Natural killer cell (primary cell): ENCODE data around the gene TMEM245. TPM values are rescaled to one million over a fixed set of nuclear protein-coding genes. Genes with fewer than 3 reads are reported as not detected.
"Not testable (repeated sequence)": the region's sequence is repeated elsewhere in the genome, so short reads cannot be mapped to it uniquely, and the experiment has no call there.

Experiments
- ATAC-seq, 3 donors: fragments of 150-1000 bp in 2 of 3; fragments of 200-7000 bp in 1 of 3; cut with Tn5 transposase; 1 replicate in 1 of 3; 2 replicates in 2 of 3; pipeline ENCODE4 v1.10.0; 2021; ENCODE audit warnings: mild to moderate bottlenecking in 2 of 3, moderate library complexity in 2 of 3
- DNase-seq, 2 donors: peaks; one replicate each; pipeline versions ENCODE4 v3.0.0 to v3.0.0-alpha.2; 2013 to 2021; ENCODE audit warnings: mixed read lengths in 1 of 2
- H3K27ac ChIP-seq: one replicate; pipeline ENCODE4 v1.5.1; 2013; ENCODE audit warnings: mild to moderate bottlenecking, low read length
- H3K27me3 ChIP-seq: one replicate; pipeline ENCODE4 v1.6.1; 2013; ENCODE audit warnings: low read length; ENCODE audit not compliant: control insufficient read depth, insufficient read depth
- H3K36me3 ChIP-seq: one replicate; pipeline ENCODE4 v1.6.1; 2013; ENCODE audit warnings: low read length; ENCODE audit not compliant: control insufficient read depth, insufficient read depth
- H3K4me1 ChIP-seq: one replicate; pipeline ENCODE4 v1.6.1; 2013; ENCODE audit warnings: low read length; ENCODE audit not compliant: control insufficient read depth, insufficient read depth
- H3K4me3 ChIP-seq: one replicate; pipeline ENCODE4 v1.5.1; 2013; ENCODE audit warnings: low read length
- H3K9me3 ChIP-seq: one replicate; pipeline ENCODE4 v1.6.1; 2013; ENCODE audit warnings: low read length; ENCODE audit not compliant: control insufficient read depth, insufficient read depth
- H3K27ac Mint-ChIP-seq, 2 donors: one replicate each; pipeline ENCODE4 v1.8.0; 2022; ENCODE audit warnings: mild to moderate bottlenecking in 2 of 2, mixed read lengths in 2 of 2, moderate library complexity in 1 of 2
- H3K27me3 Mint-ChIP-seq, 2 donors: one replicate each; pipeline ENCODE4 v1.8.0; 2022; ENCODE audit warnings: low read depth in 2 of 2, mixed read lengths in 2 of 2
- H3K36me3 Mint-ChIP-seq: one replicate; pipeline ENCODE4 v1.8.0; 2022; ENCODE audit warnings: mixed read lengths
- H3K4me1 Mint-ChIP-seq, 2 donors: one replicate each; pipeline ENCODE4 v1.8.0; 2022; ENCODE audit warnings: mixed read lengths in 2 of 2
- H3K4me3 Mint-ChIP-seq: one replicate; pipeline ENCODE4 v1.8.0; 2022; ENCODE audit warnings: mild to moderate bottlenecking, moderate library complexity, mixed read lengths
- H3K9me3 Mint-ChIP-seq, 2 donors: one replicate each; pipeline ENCODE4 v1.8.0; 2022; ENCODE audit warnings: mixed read lengths in 2 of 2
- CTCF ChIP-seq: fragments of 200-600 bp; IDR thresholded peaks from one replicate; pipeline ENCODE4 v1.8.0; 2022; ENCODE audit warnings: antibody characterized with exemption
- WGBS: methylation state at CpG from one replicate; pipeline ENCODE4 v1.1.7; 2013; ENCODE audit warnings: missing lambda C conversion rate; ENCODE audit not compliant: insufficient coverage; 5-methylcytosine and 5-hydroxymethylcytosine counted together
- intact Hi-C: fragments of 100-400 bp; cut with micrococcal nuclease; formaldehyde crosslinking; loops from one replicate; pipeline ENCODE4 v1.14.2; 2022
- total RNA-seq, 4 donors: library from RNA; stranded (reverse); fragments of 120-200 nt in 1 of 4; gene quantifications; one replicate each; pipeline versions ENCODE4 v1.2.3 to v1.2.4, GENCODE V29; 2013 to 2022

The TMEM245 gene
- total RNA-seq, 3 donors from 2014 or later (not counting 1 experiment from before 2014, with no cell fraction given), result 14.5 to 22.5 (median 21.8) TPM

- no peak overlapping the region for H3K4me3 ChIP-seq
- Mint-ChIP-seq H3K36me3 (peaks cover 19% of the 10 kb centered on the region), H3K27me3 (no peaks in the 10 kb centered on the region), H3K9me3 (no peaks in the 10 kb centered on the region), H3K4me1 (no peaks in the 10 kb centered on the region), H3K4me3 (no peak overlapping the region), H3K27ac (no peak overlapping the region)
- peaks cover 52% of the 10 kb centered on the region for H3K36me3 ChIP-seq
- H3K27me3 ChIP-seq, result no peaks in the 10 kb centered on the region
- 92% methylated on average over 1 of the region's 3 CpGs for WGBS
- no peaks in the 10 kb centered on the region for H3K4me1 ChIP-seq
- DNase-seq (no peak), ATAC-seq (no peak)
- H3K27ac ChIP-seq, result no peak overlapping the region
- TF ChIP-seq CTCF, result no peak
- no peaks in the 10 kb centered on the region for H3K9me3 ChIP-seq
- intact Hi-C loops, result no loop called here
These were observed 59.6 kb downstream of the TMEM245 start for GRCh38 chr9:109060191-109060590.

GRCh38 chr9:109053121-109053520, 66.6 kb downstream of the TMEM245 start:
- DNase-seq, H3K27ac Mint-ChIP-seq, H3K4me1 ChIP-seq, H3K4me3 ChIP-seq, H3K4me1 Mint-ChIP-seq, H3K9me3 ChIP-seq, H3K27me3 ChIP-seq, intact Hi-C loops, H3K4me3 Mint-ChIP-seq, H3K27ac ChIP-seq, H3K9me3 Mint-ChIP-seq, H3K27me3 Mint-ChIP-seq, ATAC-seq: not testable (repeated sequence)
- peaks cover 25% of the 10 kb centered on the region for H3K36me3 Mint-ChIP-seq
- 100% methylated on average over 4 of the region's 4 CpGs for WGBS
- H3K36me3 ChIP-seq, result peaks cover 54% of the 10 kb centered on the region

- no peaks in the 10 kb centered on the region for H3K27me3 ChIP-seq
- Mint-ChIP-seq H3K4me1 (no peaks in the 10 kb centered on the region), H3K27ac (no peak overlapping the region), H3K4me3 (no peak overlapping the region), H3K9me3 (no peaks in the 10 kb centered on the region), H3K36me3 (peaks cover 29% of the 10 kb centered on the region), H3K27me3 (no peaks in the 10 kb centered on the region)
- DNase-seq (no peak), ATAC-seq (no peak)
- intact Hi-C loops, result no loop called here
- H3K4me1 ChIP-seq, result no peaks in the 10 kb centered on the region
- no peak for TF ChIP-seq CTCF
- no peak overlapping the region for H3K4me3 ChIP-seq
- WGBS, result 93% methylated on average over 2 of the region's 2 CpGs
- no peak overlapping the region for H3K27ac ChIP-seq
- no peaks in the 10 kb centered on the region for H3K9me3 ChIP-seq
- peaks cover 57% of the 10 kb centered on the region for H3K36me3 ChIP-seq
These were observed 67.3 kb downstream of the TMEM245 start for GRCh38 chr9:109052416-109052815.

- H3K36me3 ChIP-seq, result peaks cover 56% of the 10 kb centered on the region
- no peak overlapping the region for H3K4me3 ChIP-seq
These were observed 68.0 kb downstream of the TMEM245 start for GRCh38 chr9:109051733-109052132.

More at GRCh38 chr9:109051733-109052132, 68.0 kb downstream of the TMEM245 start:
- H3K4me1 Mint-ChIP-seq, result no peaks in the 10 kb centered on the region
- no peak overlapping the region for H3K27ac ChIP-seq
- no peaks in the 10 kb centered on the region for H3K4me1 ChIP-seq
- WGBS, result no CpG with 5 or more reads among the region's 1 CpG
- no peaks in the 10 kb centered on the region for H3K27me3 ChIP-seq
- H3K36me3 Mint-ChIP-seq, result peaks cover 29% of the 10 kb centered on the region
- H3K27ac Mint-ChIP-seq, result no peak overlapping the region
- DNase-seq, result no peak
- no peak for ATAC-seq
- no peaks in the 10 kb centered on the region for H3K9me3 Mint-ChIP-seq
- intact Hi-C loops, result no loop called here
- TF ChIP-seq CTCF, result no peak
- H3K4me3 Mint-ChIP-seq, result no peak overlapping the region
- H3K9me3 ChIP-seq, result no peaks in the 10 kb centered on the region
- H3K27me3 Mint-ChIP-seq, result no peaks in the 10 kb centered on the region
